ENCODE results near the gene PRKG2. TPM values are rescaled to one million over a fixed set of nuclear protein-coding genes. Genes with fewer than 3 reads are reported as not detected.

The PRKG2 gene
- polyA plus RNA-seq, 1 donor from 2014 or later: 0.16 TPM

DNA sequence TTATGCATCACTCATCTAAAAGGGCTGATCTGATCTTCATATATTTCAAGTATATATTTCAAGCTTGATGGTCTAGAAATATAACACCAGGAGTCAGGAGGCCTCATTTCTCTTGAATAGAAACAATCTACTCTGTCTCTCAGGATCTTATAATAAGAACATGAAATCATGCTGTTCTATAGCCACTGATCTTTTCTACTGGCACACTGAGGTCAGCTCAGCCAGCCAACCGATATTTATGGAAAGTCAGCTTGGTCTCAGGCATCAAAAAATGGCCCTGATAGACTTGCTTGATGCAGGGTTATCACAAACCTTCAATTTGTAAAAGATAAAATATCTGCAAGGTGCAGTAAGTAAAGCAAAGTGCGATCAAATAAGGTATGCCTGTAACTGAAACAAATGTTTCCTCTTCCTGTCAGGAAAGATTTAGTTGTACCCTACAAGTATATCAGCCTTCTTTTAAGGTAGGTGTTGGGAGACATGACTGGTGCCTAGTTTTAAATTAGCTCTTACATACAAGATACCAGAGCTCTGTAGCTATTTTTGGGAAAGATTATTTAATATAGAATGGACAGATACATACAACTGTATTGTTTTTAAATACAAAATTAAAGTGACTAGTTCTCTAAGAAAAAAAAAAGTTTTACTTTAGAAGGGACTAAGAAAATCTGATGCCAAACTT lies 121.2 kb downstream of the PRKG2 start:
- Histone ChIP-seq H3K9me2 (ENCODE audit: insufficient read depth, low read length) (no peaks in the 10 kb centered on the region), H3K9me3 (ENCODE audit: low read length) (no peaks in the 10 kb centered on the region), H4K20me1 (ENCODE audit: insufficient read depth) (no peaks in the 10 kb centered on the region)

GRCh38 chr4:81085979-81086378 lies 129.0 kb downstream of the PRKG2 start:
- Histone ChIP-seq H3K27ac (ENCODE audit: low read length) (no peak overlapping the region), H3K36me3 (ENCODE audit: insufficient read depth, low read length) (no peaks in the 10 kb centered on the region), H3K4me3 (ENCODE audit: low read length) (no peak overlapping the region), H4K20me1 (ENCODE audit: insufficient read depth) (no peaks in the 10 kb centered on the region), H3K27me3 (ENCODE audit: insufficient read depth, low read depth, low read length) (no peaks in the 10 kb centered on the region), H3K9me2 (ENCODE audit: insufficient read depth, low read length) (no peaks in the 10 kb centered on the region), H3K9me3 (ENCODE audit: low read length) (no peaks in the 10 kb centered on the region), H2AFZ (ENCODE audit: low read depth, low read length) (no peak overlapping the region), H3F3A (ENCODE audit: insufficient read depth, low read length, poor library complexity, severe bottlenecking) (no peaks in the 10 kb centered on the region), H3K4me2 (ENCODE audit: low read length) (no peak overlapping the region), H3K9ac (ENCODE audit: low read length) (no peak overlapping the region), H3K79me2 (replicated peaks; ENCODE audit: insufficient read depth, low read length) (no peaks in the 10 kb centered on the region)
- TF ChIP-seq EP300 (conservative IDR thresholded peaks at IDR 0.05; ENCODE audit: poor library complexity, severe bottlenecking) (no peak), SMC3 (conservative IDR thresholded peaks at IDR 0.05; ENCODE audit: poor library complexity) (no peak), RAD21 (conservative IDR thresholded peaks at IDR 0.05) (no peak), TAF1 (IDR thresholded peaks at IDR 0.05; ENCODE audit: low read depth) (no peak), EZH2 (IDR thresholded peaks at IDR 0.05; ENCODE audit: borderline replicate concordance, insufficient read depth, low read length, poor library complexity, severe bottlenecking) (no peak)

More for the DNA sequence above, 121.2 kb downstream of the PRKG2 start:
- no peaks in the 10 kb centered on the region for H3K79me2 ChIP-seq (replicated peaks; ENCODE audit: insufficient read depth, low read length)
- no peaks in the 10 kb centered on the region for H3K27me3 ChIP-seq (ENCODE audit: insufficient read depth, low read depth, low read length)
- H3K27ac ChIP-seq (ENCODE audit: low read length): no peak overlapping the region
- no peaks in the 10 kb centered on the region for H3K36me3 ChIP-seq (ENCODE audit: insufficient read depth, low read length)
- H3K4me2 ChIP-seq (ENCODE audit: low read length): no peak overlapping the region
- no peak for TF ChIP-seq MXI1 (conservative IDR thresholded peaks at IDR 0.05; ENCODE audit: poor library complexity, severe bottlenecking)
- TF ChIP-seq EP300 (conservative IDR thresholded peaks at IDR 0.05; ENCODE audit: poor library complexity, severe bottlenecking): no peak
- no peak for TF ChIP-seq REST (IDR thresholded peaks at IDR 0.05; ENCODE audit: borderline replicate concordance)
- no peak for TF ChIP-seq CTCF (IDR thresholded peaks at IDR 0.05; ENCODE audit: poor library complexity, severe bottlenecking)
- no peak for TF ChIP-seq TAF1 (IDR thresholded peaks at IDR 0.05; ENCODE audit: low read depth)
- TF ChIP-seq EZH2 (IDR thresholded peaks at IDR 0.05; ENCODE audit: borderline replicate concordance, insufficient read depth, low read length, poor library complexity, severe bottlenecking): no peak
- H3K4me3 ChIP-seq (ENCODE audit: low read length): no peak overlapping the region
- H3K9ac ChIP-seq (ENCODE audit: low read length): no peak overlapping the region
- no peaks in the 10 kb centered on the region for H3F3A ChIP-seq (ENCODE audit: insufficient read depth, low read length, poor library complexity, severe bottlenecking)
- no peak overlapping the region for H2AFZ ChIP-seq (ENCODE audit: low read depth, low read length)

Data from neural cell (in vitro differentiated cells).